Measurements from ENCODE around the gene CHST15. TPM values are rescaled to one million over a fixed set of nuclear protein-coding genes. Genes with fewer than 3 reads are reported as not detected.

CHST15 gene
- total and polyA plus RNA-seq, 2 of the 8 experiments (the other 6 are each of a cell fraction or from before 2014, with no cell fraction given), result 8.8 to 9.1 TPM

DNA sequence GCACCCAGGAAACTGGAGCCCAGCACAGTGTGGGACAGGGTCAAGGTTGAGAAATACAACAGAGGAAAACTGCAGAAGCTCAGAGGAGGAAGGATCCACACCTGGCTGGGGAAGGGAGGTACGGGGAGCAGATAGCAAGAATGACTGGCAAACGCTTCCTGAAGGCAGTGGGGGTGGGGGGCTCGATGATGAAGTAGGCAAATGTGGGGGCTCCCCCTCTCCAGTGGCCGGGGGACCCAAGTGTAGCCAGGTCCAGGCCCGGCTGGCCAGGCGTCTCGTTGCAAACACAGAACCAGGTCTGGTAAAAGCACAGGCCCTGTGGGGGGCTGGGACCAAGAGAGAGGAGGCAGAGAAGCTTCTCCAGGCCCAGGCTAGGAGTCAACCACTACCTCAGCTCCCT, 7.7 kb downstream of the CHST15 start:
- H3K23ac ChIP-seq (ENCODE audit: insufficient read length), result no peak overlapping the region
- ChIA-PET POLR2A (ENCODE audit: partially characterized antibody) (no interaction called here), CTCF (ENCODE audit: partially characterized antibody) (no interaction called here)
- H3K36me3 ChIP-seq (ENCODE audit: control insufficient read depth in 2 of 4, insufficient read depth in 4 of 4, low read length in 3 of 4), result no peaks in the 10 kb centered on the region
- H3K4me3 ChIP-seq (ENCODE audit: extremely low read depth in 1 of 4, insufficient read depth in 2 of 4, low read depth in 3 of 4, low read length in 4 of 4), result no peak overlapping the region
- H3K56ac ChIP-seq (replicated peaks; ENCODE audit: insufficient read length, low read depth, low read length), result no peak overlapping the region
- H3K9me3 ChIP-seq (ENCODE audit: insufficient read depth in 2 of 2, low read depth in 1 of 2, low read length in 1 of 2), result no peaks in the 10 kb centered on the region
- no peak overlapping the region; the same call in 1 of the 2 replicates for H3K18ac ChIP-seq (ENCODE audit: extremely low read depth, low read length)
- peaks cover 0 to 8% of the 10 kb centered on the region in 2 experiments; a peak in 2 of 4 replicates for H3K79me2 ChIP-seq (ENCODE audit: control insufficient read depth in 1 of 2, insufficient read depth in 2 of 2, low read length in 2 of 2)
- no peak overlapping the region for H3K27ac ChIP-seq (ENCODE audit: low read depth, low read length)
- no peak overlapping the region; the same call in 1 of the 2 replicates for H2AK5ac ChIP-seq (ENCODE audit: low read depth, low read length)
- peaks cover 0 to 14% (median 8%) of the 10 kb centered on the region in 4 experiments; a peak in 5 of 7 replicates for H3K27me3 ChIP-seq (replicated peaks in 1 of 4; ENCODE audit: control insufficient read depth in 3 of 4, extremely low read depth in 1 of 4, insufficient read depth in 3 of 4, low read length in 3 of 4)
- H3K14ac ChIP-seq (ENCODE audit: insufficient read length), result no peak overlapping the region
- no peak overlapping the region for H2BK120ac ChIP-seq (replicated peaks; ENCODE audit: low read depth, low read length)
- no peak for FAIRE-seq
- no peaks in the 10 kb centered on the region for H3K23me2 ChIP-seq (ENCODE audit: low read depth, low read length)
- H2BK5ac ChIP-seq (ENCODE audit: low read depth, low read length), result no peak overlapping the region
- WGBS, 2 experiments (ENCODE audit: extremely low coverage in 1 of 2, insufficient coverage in 1 of 2, insufficient read length in 1 of 2, insufficient replicate concordance in 2 of 2, low coverage in 1 of 2, low lambda C conversion rate in 2 of 2, missing lambda C conversion rate in 1 of 2), result 96% methylated on average over 7 of the region's 7 CpGs; no CpG with 5 or more reads in 1 of the 2 experiments
- no peak overlapping the region for H4K8ac ChIP-seq (ENCODE audit: extremely low read depth, insufficient read depth, low read length)
- H3K4me2 ChIP-seq (ENCODE audit: insufficient read depth in 1 of 2, low read depth in 2 of 2, low read length in 2 of 2), result no peak overlapping the region
- H3K9ac ChIP-seq (replicated peaks in 1 of 4; ENCODE audit: extremely low read depth in 1 of 4, low read depth in 3 of 4, low read length in 3 of 4), result no peak overlapping the region
- no peak overlapping the region for H2AFZ ChIP-seq (ENCODE audit: low read length)
- DNase-seq (ENCODE audit: low read depth in 1 of 2, low spot score in 2 of 2), result no peak
- 0 out of 2 replicates have a peak, but pooled peaks cover 2% of the 10 kb centered on the region for H3K79me1 ChIP-seq (ENCODE audit: low read depth, low read length)
- no peak overlapping the region for H2BK12ac ChIP-seq (ENCODE audit: low read depth, low read length)
- TF ChIP-seq CBX5 (IDR thresholded peaks at IDR 0.05; ENCODE audit: low read depth, low read length) (no peak), TEAD4 (IDR thresholded peaks at IDR 0.05; ENCODE audit: low read depth, low read length) (no peak), ASH2L (IDR thresholded peaks at IDR 0.05; ENCODE audit: low read length) (no peak), KDM4A (IDR thresholded peaks at IDR 0.05; ENCODE audit: low read depth, low read length, severe bottlenecking) (no peak), CHD1 (IDR thresholded peaks at IDR 0.05; ENCODE audit: low read depth, low read length) (no peak), SUZ12 (IDR thresholded peaks at IDR 0.05; ENCODE audit: low read length) (no peak), TAF7 (optimal IDR thresholded peaks at IDR 0.05; ENCODE audit: borderline replicate concordance, low read depth, low read length) (no peak), MAFK (IDR thresholded peaks at IDR 0.05; ENCODE audit: low read depth, low read length) (no peak), KDM1A (IDR thresholded peaks at IDR 0.05; ENCODE audit: borderline replicate concordance, low read length) (no peak), TCF12 (IDR thresholded peaks at IDR 0.05; ENCODE audit: low read depth, low read length) (no peak), HDAC2 (IDR thresholded peaks at IDR 0.05; ENCODE audit: borderline replicate concordance in 1 of 2, low read depth in 2 of 2, low read length in 2 of 2) (no peak)
- TF ChIP-seq, protein P1, sequence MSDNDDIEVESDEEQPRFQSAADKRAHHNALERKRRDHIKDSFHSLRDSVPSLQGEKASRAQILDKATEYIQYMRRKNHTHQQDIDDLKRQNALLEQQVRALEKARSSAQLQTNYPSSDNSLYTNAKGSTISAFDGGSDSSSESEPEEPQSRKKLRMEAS (IDR thresholded peaks at IDR 0.05), result no peak
- H3K4ac ChIP-seq (replicated peaks; ENCODE audit: insufficient read length, low read depth, low read length), result no peak overlapping the region
- no peaks in the 10 kb centered on the region; a peak in 2 of 7 replicates for H3K4me1 ChIP-seq (replicated peaks in 1 of 4; ENCODE audit: control insufficient read depth in 3 of 4, insufficient read depth in 4 of 4, low read length in 3 of 4)
- H4K5ac ChIP-seq (ENCODE audit: insufficient read length, low read depth, low read length), result no peak overlapping the region
- H4K91ac ChIP-seq (replicated peaks; ENCODE audit: insufficient read length, low read length), result no peak overlapping the region
- H2BK15ac ChIP-seq (ENCODE audit: low read length), result peak overlapping the region; percentile 40; the same call in 1 of the 2 replicates
- peaks cover 0 to 6% of the 10 kb centered on the region in 2 experiments for H4K20me1 ChIP-seq (replicated peaks in 1 of 2; ENCODE audit: control insufficient read depth in 1 of 2, insufficient read depth in 2 of 2, low read length in 2 of 2)
- no peak overlapping the region for H2BK20ac ChIP-seq (ENCODE audit: low read length)
